HG03354 (cell line): ENCODE data around the gene MRPS34.

ENCODE experiments used
- ATAC-seq: cut with Tn5 transposase; IDR thresholded peaks from one replicate; pipeline ENCODE4 v1.9.1; 2021; ENCODE audit warnings: mild to moderate bottlenecking; ENCODE audit not compliant: unreplicated experiment, poor library complexity, severe bottlenecking

The MRPS34 gene

GRCh38 chr16:1784977-1785845 is 12.3 kb upstream of the MRPS34 start:
- no peak for ATAC-seq

GRCh38 chr16:1782408-1783264 is 9.7 kb upstream of the MRPS34 start, which contains the start of the genes NUBP2 and SPSB3:
NUBP2 (plus strand) TSS chr16:1782960; CDS start chr16:1783021, 61 bp downstream.
SPSB3 (minus strand) TSS chr16:1782571; CDS start chr16:1781483, 1,088 bp downstream.
- ATAC-seq = peak; percentile 88

- peak; percentile 11 for ATAC-seq
Observed at GRCh38 chr16:1781758-1782407, 8.9 kb upstream of the MRPS34 start.

- ATAC-seq = no peak
Observed at GRCh38 chr16:1781254-1781653, 8.3 kb upstream of the MRPS34 start.

GRCh38 chr16:1780677-1781072 is 7.7 kb upstream of the MRPS34 start:
- ATAC-seq = no peak

- no peak for ATAC-seq
Observed at GRCh38 chr16:1779741-1780676, 7.1 kb upstream of the MRPS34 start.

- ATAC-seq = no peak
Observed at GRCh38 chr16:1779234-1779701, 6.3 kb upstream of the MRPS34 start.

GRCh38 chr16:1778200-1779179 is 5.6 kb upstream of the MRPS34 start:
- ATAC-seq = no peak

- no peak for ATAC-seq
Observed at GRCh38 chr16:1777375-1778199, 4.7 kb upstream of the MRPS34 start.

GRCh38 chr16:1776991-1777374 is 4.0 kb upstream of the MRPS34 start:
- ATAC-seq = no peak

GRCh38 chr16:1776672-1776955 is 3.7 kb upstream of the MRPS34 start:
- no peak for ATAC-seq

- ATAC-seq = no peak
Observed at GRCh38 chr16:1775846-1776671, 3.1 kb upstream of the MRPS34 start.

- no peak for ATAC-seq
Observed at GRCh38 chr16:1775006-1775845, 2.3 kb upstream of the MRPS34 start.

- no peak for ATAC-seq
Observed at GRCh38 chr16:1774448-1774780, 1.5 kb upstream of the MRPS34 start.

GRCh38 chr16:1773703-1774447 is 941 bp upstream of the MRPS34 start:
- no peak for ATAC-seq
